Measurements from ENCODE around the gene FAAH2.
"Not testable (repeated sequence)": the region's sequence is repeated elsewhere in the genome, so short reads cannot be mapped to it uniquely, and the experiment has no call there.

The FAAH2 gene, protein sequence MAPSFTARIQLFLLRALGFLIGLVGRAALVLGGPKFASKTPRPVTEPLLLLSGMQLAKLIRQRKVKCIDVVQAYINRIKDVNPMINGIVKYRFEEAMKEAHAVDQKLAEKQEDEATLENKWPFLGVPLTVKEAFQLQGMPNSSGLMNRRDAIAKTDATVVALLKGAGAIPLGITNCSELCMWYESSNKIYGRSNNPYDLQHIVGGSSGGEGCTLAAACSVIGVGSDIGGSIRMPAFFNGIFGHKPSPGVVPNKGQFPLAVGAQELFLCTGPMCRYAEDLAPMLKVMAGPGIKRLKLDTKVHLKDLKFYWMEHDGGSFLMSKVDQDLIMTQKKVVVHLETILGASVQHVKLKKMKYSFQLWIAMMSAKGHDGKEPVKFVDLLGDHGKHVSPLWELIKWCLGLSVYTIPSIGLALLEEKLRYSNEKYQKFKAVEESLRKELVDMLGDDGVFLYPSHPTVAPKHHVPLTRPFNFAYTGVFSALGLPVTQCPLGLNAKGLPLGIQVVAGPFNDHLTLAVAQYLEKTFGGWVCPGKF

DNA sequence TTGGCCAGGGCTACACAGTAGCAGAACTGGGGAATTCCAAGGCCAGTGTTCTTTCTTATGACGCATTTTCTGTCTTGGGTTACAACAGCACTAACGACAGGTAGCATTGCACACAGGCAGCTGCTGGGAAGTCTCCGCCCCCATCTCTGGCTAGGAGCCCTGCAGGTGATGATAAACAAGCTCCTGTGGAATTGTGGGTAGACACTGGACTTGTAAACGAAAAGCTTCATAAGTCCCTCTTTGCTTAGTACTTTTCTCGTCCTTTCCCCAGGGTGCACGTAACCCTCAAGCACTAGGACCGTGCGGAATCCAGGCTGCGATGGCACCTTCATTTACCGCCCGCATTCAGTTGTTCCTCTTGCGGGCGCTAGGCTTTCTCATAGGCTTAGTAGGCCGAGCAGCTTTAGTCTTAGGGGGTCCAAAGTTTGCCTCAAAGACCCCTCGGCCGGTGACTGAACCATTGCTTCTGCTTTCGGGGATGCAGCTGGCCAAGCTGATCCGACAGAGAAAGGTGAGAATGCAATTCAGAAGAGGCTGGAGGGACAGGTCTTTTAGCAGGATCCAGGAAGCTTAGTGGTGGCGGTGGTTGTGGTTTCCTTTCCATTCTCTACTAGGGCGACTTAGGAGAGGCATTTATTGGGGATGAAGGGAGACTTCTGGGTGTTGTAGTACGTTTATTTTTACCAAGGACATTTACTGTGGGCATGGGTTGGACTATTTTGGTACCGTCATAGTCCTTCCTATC is at the start of gene FAAH2:
Gene FAAH2 (plus strand): TSS at position 200 of the 745 bp plus-strand sequence. CDS start 120 bp downstream, at position 320.
- DNase-seq (ENCODE audit: low read depth): peak; percentile 1

DNA sequence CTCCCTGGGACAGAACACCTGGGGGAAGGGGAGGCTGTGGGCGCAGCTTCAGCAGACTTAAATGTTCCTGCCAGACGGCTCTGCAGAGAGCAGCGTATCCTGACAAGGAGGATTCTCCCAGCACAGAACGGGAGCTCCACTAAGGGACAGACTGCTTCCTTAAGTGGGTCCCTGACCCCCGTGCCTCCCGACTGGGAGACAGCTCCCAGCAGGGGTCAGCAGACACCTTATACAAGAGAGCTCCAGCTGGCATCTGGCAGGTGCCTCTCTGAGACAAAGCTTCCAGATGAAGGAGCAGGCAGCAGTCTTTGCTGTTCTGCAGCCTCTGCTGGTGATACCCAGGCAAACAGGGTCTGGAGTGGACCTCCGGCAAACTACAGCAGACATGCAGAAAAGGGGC is 44.5 kb upstream of the FAAH2 start:
- no peak for DNase-seq (ENCODE audit: low read depth)

DNA sequence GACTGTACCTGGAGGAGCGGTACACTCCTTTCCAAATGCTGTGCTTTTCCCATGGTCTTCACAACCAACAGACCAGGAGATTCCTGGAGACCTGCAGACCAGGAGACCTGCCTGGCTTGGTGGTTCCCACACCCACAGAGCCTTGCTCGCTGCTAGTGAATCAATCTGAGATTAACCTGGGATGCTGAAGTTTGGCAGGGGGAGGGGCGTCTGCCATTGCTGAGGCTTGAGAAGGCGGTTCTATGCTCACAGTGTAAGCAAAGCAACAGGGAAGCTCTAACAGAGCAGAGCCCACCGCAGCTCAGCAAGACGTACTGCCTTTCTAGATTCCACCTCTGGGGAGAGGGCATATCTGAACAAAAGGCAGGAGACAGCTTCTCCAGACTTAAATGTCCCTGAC is 34.5 kb upstream of the FAAH2 start:
- no peak for DNase-seq (ENCODE audit: low read depth)

DNA sequence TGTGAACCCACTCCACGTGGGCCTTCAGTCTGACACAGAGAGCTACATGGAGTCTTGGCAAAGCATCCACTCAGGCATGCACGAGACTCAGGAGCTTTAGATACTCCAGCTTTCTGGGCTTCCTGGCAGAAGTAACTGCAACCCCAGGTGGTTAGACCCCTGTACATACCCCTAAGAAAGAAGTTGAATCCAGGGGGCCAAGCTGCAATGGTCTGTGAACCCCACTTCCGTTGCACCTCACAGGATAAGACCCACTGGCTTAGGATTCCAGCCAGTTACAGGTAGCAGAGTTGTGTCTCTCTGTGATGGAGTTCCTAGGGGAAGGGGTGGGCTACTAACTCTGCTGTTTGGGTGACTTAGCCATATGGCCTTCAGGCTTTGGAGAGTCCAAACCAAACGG is 21.4 kb upstream of the FAAH2 start:
- no peak for DNase-seq (ENCODE audit: low read depth)

DNA sequence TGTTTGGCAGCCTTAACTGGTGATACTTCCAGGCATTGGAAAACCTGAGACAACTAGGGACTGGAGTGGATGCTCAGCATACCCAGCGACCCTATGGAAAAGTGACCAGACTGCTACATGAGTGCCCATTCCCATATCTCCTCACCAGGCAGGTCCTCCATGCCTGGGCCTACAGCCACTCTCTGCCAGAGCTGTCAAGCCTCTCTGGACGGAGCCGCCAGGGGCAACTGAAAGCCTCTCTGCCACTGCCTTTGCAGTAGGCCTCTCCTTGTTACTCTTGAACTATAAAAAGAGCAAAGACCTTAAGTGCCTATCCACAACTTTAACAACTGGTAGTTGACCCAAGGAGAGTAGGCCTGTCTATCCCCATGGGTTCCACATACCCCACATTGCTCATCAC is 20.2 kb upstream of the FAAH2 start:
- no peak for DNase-seq (ENCODE audit: low read depth)

DNA sequence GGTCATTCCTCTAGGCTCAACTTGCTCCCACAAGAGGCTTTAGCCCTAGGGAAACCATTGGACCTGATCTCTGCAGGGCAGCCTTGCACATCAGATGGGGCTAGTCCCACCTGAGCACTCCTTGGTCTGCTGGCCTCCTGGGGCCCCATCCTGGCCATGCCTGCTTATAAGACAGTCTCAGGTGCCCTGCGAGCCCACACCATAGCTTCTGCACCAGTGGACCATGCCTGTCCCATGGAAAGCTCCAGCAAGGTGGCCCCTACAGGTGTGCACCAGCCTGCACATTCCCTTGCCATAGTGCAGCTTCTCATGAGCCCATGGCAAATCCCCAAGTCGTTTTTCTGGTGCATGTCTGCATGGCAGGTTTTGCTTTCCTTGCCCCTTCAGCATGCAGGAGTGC is 19.6 kb upstream of the FAAH2 start:
- DNase-seq (ENCODE audit: low read depth): no peak

DNA sequence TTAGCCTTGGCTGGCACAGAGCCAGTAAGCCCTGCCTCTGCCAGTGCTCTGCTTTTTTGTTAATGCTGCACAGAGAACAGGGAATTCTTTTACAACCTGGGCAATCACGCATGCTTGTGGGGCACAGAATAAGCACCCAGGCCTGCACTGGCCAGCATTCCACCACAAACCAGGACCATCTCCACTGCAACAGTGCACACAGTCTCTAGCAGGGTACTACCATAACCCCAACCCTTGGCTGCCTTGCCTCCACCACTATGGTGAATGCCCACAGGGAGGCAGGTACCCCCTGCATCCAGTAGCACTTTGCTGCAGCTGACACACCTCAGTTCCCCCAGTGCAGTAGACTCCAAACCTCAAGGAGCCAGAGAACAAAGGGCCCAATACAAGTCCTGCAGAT is 19.2 kb upstream of the FAAH2 start:
- no peak for DNase-seq (ENCODE audit: low read depth)

DNA sequence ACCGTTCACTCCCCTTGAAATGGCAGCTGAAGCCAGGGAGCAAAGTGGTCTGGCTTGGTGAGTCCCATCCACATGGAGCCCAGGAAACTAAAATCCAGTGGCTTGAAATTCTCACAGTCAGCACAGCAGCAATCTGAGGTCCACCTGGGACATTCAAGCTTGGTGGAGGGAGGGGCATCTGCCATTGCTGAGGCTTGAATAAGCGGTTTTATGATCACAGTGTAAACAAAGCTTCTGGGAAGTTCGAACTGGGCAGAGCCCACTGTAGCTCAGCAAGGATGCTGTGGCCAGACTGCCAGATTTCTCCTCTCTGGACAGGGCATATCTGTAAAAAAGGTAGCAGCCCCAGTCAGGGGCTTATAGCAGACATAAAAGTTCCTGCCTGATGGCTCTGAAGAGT is 15.5 kb upstream of the FAAH2 start:
- no peak for DNase-seq (ENCODE audit: low read depth)

DNA sequence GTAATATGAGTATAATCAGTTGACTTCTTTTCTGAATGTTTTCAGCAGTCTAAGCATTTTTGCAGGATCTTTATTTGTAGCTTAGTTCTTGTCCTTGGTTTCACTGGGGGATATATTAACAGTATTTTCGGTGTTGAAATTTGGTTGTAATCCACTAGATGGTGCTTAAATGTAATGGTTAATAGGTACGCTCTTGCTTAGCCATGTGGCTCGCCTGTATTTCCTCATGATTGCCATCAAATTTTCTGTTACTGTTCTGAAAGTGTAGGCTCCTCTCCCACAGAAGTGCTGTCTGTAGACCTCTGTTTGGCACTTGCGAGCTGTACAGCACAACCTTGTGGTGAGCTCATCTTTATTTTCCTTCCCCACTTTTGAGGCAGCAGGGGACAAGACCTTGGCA is 3.9 kb upstream of the FAAH2 start:
- no peak for DNase-seq (ENCODE audit: low read depth)

DNA sequence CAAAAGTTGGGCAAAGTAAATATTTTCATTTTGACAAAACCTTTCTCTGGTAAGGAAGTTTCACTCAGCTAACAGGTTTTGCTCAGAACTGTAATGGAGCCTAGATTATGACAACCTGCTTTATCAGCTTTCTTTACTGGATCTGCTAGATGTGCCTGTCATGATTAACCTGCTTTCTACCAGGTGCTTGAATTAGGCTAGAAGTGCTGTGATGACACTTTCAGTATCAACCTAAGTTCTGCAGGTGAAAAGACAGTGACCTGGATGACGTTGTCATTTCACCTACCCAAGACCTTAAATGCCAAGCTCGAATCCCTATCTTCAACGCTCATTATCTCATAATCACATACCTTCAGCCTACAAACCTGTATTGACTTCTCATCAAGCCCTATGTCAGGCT is 1.5 kb upstream of the FAAH2 start:
- no peak for DNase-seq (ENCODE audit: low read depth)

DNA sequence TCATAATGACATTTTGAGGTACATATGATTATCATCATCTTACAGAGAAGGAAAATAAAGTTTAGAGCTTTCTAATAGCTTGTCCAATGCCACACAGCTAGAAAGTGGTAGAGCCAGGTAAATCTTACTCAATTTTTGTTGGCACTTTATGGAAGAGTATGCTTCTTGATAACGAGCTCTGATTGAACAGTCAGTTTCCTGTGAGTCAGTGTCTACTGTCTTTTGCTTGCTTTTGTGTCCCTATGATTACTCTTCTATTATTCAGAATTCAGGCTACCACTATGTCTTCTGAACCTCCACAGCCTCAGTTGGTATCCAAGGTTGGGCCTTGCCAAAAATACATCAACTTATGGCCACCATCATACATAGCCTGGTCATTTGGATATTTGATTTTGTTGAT is 2.6 kb downstream of the FAAH2 start:
- DNase-seq (ENCODE audit: low read depth): no peak

DNA sequence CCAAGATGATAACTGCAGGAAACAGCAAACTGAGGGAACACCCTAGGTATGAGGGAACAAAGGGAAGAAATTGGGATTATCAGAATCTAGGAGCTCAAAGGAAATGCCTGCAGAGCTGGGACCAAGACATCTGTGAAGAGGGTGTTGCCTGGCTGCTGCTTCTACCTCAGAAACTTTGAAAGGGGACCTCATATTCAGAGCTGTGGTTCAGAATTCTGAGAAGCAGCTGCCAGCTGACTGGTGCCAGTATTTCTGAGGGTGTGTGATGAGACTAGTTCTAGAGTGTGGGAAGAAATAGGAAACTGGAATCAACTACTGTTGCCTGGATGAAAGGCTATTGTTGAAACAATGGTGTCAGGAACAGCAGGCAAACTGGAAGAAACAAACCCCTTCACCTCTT is 8.5 kb downstream of the FAAH2 start:
- DNase-seq (ENCODE audit: low read depth): no peak

DNA sequence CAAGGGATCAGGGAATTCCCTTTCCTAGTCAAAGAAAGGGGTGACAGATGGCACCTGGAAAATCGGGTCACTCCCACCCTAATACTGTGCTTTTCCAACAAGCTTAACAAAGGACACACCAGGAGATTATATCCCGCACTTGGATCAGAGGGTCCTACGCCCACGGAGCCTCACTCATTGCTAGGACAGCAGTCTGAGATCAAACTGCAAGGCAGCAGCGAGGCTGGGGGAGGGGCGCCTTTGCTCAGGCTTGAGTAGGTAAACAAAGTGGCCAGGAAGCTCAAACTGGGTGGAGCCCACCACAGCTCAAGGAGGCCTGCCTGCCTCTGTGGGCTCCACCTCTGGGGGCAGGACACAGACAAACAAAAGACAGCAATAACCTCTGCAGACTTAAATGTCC is 9.2 kb downstream of the FAAH2 start:
- not testable (repeated sequence) for DNase-seq (ENCODE audit: low read depth)

DNA sequence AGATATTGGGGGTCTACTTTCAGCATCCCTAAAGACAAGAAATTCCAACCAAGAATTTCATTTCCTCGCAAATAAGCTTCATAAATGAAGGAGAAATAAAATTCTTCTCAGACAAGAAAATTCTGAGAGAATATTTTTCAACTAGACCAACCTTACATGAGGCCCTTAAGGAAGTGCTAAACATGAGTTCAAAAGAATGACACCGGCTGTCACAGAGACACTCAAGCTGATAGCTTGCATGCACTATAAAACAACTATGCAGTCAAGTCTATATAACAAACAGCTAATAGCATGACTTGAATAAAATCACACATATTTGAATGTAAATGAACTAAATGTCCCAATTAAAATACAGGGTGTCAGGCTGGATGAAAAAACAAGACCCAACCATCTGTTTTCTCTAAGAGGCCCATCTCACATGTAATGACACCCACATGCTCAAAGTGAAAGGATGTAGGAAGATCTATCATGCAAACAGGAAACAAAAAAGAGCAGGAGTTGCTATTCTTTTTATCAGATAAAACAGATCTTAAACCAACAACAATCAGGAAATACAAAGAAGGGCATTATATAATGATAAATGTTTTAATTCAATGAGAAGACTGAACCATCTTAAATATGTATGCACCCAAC is 27.2 kb downstream of the FAAH2 start:
- DNase-seq (ENCODE audit: low read depth): no peak

DNA sequence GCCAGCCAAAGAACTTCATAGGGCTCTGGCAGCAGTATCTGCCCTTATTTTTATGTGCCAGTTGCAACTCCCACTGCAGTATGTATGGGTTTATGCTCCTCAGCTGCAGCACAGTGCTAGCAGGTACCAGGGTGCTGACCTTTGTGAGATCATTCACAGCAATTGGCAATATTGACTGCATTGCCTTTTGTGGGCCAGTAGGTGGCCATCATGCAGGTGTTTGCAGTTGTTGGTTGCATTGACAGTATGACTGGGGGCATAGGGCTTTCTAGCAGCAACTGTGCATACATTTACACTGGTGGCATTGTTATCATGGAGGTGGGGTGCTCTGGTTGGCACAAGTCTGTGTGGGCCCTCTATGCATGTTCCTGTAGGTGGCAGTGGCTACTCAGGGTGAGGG is 42.5 kb downstream of the FAAH2 start:
- no peak for DNase-seq (ENCODE audit: low read depth)

DNA sequence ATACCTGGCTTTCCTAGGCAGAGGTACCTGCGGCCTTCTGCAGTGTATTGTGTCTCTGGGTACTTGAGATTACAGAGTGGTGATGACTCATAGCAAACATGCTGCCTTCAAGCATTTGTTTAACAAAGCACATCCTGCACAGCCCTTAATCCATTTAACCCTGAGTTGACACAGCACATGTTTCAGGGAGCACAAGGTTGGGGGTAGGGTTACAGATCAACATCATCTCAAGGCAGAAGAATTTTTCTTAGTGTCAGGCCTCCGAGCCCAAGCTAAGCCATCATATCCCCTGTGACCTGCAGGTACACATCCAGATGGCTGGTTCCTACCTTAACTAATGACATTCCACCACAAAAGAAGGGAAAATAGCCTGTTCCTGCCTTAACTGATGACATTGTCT is 49.3 kb downstream of the FAAH2 start:
- DNase-seq (ENCODE audit: low read depth): not testable (repeated sequence)

DNA sequence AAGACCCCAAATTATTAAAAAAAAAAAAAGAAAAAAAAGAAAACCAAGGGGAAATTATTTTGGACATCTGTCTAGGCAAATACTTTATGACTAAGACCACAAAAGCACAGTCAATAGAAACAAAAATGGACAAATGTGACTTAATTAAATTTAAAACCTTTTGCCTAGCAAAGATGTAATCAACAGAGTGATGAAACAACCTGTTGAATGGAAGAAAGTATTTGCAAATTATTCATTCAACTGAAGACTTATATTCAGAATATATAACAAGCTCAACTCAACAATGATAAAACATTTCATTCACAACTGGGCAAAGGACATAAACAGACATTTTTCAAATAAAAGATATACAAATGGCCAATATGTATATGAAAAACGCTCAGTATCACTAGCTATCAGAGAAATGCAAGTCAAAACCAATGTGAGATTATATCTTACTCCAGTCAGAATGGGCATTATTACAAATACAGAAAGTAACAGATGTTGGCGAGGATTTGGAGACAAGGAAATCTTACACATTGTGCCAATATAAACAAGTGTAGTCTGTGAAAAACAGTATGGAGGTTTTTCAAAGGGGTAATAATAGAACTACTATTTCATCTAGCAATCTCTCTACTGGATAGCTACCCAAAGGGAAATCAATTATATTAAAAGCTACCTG is 67.1 kb downstream of the FAAH2 start:
- no peak for DNase-seq (ENCODE audit: low read depth)

DNA sequence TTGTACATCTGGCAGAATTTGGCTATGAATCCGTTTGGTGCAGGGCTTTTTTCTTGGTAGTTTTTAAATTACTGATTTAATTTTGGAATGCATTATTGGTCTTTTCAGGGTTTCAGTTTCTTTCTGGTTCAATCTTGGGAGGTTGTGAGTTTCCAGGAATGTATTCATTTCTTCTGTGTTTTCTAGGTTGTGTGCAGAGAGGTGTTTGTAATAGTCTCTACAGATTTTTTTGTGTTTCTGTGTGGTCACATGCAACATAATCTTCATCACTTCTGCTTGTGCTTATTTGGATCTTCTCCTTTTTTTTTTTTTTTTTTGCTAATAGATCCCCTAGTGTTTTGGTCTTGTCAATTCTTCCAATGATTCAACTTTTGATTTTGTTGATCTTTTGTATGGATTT is 77.6 kb downstream of the FAAH2 start:
- no peak for DNase-seq (ENCODE audit: low read depth)

DNA sequence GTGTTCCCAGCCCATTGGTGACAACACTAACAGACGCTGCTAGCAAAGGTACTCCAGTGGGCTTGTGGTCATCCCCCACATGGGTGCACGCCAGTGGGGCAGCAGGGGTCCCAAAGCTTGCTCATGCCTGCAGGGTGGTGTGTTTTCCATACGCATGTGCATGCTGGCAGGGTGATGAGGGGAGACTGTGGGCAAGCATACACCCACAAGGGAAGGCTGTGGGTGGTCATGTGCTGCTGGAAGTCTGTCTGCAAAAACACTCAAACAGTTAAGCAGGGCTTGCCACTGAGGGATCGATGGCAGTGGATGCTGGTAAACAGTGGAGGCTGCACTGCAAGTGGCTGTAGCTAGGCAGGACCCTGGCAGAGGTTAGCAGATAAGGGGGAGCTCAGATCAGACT is 79.9 kb downstream of the FAAH2 start:
- DNase-seq (ENCODE audit: low read depth): no peak

DNA sequence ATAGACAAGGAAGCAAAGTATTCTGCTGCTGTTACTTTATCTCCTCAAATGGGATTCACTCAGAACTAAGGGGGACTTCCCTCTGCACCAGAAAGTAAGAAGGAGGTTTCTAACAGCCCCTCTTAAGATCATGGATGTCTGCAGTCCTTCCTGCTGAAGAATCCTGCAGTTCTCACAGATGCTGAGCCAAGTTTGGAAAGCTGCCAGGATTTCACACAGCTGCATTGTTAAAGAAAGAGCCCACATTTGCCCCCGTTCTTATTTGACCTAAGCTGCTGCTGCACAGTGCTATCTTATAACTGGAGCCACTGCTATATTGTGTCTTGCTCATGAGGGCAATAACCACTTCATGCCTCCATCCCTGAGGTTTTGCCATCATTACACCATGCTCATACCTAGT is 81.1 kb downstream of the FAAH2 start:
- DNase-seq (ENCODE audit: low read depth): no peak

DNA sequence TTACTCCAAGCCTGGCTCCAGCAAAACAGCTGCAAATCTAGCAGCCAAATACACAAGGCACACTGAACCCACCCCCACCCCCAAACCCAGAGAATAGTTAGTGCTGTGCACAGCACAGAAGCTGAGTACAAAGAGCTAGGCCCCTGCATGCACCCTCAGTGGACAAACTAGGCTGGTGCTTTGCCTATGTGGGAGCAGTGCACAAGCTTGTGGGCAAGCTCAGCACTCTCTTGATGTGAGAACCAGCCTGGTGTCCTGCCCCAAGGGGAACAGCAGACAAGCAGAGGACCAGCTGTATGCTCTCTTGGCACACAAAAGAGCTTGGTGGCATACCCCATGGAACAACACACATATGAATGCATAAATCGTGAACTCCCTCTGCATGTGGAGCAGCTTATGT is 81.7 kb downstream of the FAAH2 start:
- no peak for DNase-seq (ENCODE audit: low read depth)

DNA sequence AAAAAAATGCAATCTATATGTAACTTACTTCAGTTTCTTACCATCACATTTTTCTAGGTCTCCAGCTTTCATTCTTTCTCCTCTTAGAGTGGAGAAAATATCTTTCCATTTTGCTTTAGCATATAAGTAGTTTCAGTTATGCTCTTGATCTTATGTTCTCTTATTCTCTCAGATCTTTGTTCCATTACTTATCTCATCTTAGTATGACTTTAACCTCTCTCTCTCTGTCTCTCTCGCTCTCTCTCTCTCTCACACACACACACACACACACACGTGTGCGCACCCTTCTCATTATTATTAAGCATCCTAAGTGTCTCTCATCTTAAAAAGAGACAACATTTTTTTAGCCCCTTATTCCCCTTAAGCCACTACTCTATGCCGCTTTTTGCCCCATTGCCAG is 92.8 kb downstream of the FAAH2 start:
- DNase-seq (ENCODE audit: low read depth): no peak
